ENCODE measurements around the gene ORM1. TPM values are rescaled to one million over a fixed set of nuclear protein-coding genes. Genes with fewer than 3 reads are reported as not detected.

ORM1 gene
- total and polyA plus RNA-seq, 2 of the 8 experiments (the other 6 are each of a cell fraction or from before 2014, with no cell fraction given): 0.32 TPM; not detected in 1

GRCh38 chr9:114279693-114280092 lies 43.2 kb upstream of the ORM1 start (continued):
- TF ChIP-seq CHD7 (IDR thresholded peaks at IDR 0.05; ENCODE audit: insufficient replicate concordance, low read length): no peak
- no peak for TF ChIP-seq RNF2 (IDR thresholded peaks at IDR 0.05; ENCODE audit: borderline replicate concordance, low read depth, low read length, missing control alignments, poor library complexity, severe bottlenecking)
- TF ChIP-seq CTCF (IDR thresholded peaks at IDR 0.05; ENCODE audit: control extremely low read depth in 1 of 3, insufficient read depth in 1 of 3, low read depth in 1 of 3, low read length in 3 of 3): no peak
- TF ChIP-seq EP300 (IDR thresholded peaks at IDR 0.05; ENCODE audit: borderline replicate concordance in 1 of 2, low read depth in 2 of 2, low read length in 2 of 2): no peak
- no peak for TF ChIP-seq JUND (IDR thresholded peaks at IDR 0.05; ENCODE audit: low read length)
- no peak for TF ChIP-seq CREB1 (IDR thresholded peaks at IDR 0.05)

All from H1 (cell line).